Mesenteric fat pad (tissue), 1 donor: ENCODE data around the gene FZD10. TPM values are rescaled to one million over a fixed set of nuclear protein-coding genes. Genes with fewer than 3 reads are reported as not detected.

Experiments
- DNase-seq: peaks from one replicate; pipeline ENCODE4 v3.0.0-alpha.2; 2020; ENCODE audit warnings: low spot score
- total RNA-seq: library from RNA; stranded (reverse); fragmentation: NEBNext Ultra II Directional; extraction: Animal tissue kit (Norgen Biotek cat#: 25700); gene quantifications from one replicate; pipeline ENCODE4 v1.2.1, GENCODE V29; 2021
- donor health status: DM: yes; HTN: yes; CAD: no.

The FZD10 gene
- total RNA-seq, 1 donor from 2014 or later: 1.2 TPM

DNA sequence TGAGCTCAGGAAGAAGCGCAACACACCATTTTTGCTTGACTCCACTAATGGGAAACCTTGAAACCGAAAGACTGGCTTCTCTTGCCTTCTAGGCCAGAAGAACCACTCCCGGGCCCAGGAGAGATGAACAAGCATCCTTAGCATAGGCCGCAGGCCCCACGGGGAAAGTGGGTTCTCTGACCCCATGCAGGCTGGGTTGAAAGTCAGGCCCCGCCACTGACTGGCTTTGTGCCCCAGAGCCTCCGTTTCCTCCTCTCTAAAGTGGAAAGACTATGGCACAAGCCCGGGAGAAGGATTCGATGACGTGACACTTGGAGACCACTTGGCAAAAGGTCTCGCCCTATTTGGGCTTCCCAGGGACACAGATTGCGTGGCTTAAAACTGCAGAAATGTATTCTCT lies 9.9 kb upstream of the FZD10 start:
- peak; percentile 88 for DNase-seq

DNA sequence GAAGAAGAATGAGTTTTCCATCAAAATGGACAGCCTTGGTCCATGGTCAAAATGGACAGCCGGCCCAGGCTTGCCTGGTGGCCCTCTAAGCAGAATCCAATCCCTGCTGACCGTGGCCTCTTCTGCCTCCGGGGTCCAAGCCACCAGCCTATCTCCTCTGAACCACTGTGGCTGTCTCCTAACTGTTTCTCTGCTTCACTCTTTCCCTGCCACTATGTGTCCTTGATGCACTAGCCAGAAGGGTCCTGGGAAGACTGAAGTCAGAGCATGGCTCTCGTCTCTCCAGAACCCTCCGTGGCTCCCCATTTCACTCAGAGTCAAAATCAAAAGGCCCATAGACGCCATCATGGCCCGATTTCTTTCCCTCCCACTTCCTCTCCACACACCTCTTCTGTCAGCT lies 8.5 kb upstream of the FZD10 start:
- DNase-seq: peak; percentile 55

DNA sequence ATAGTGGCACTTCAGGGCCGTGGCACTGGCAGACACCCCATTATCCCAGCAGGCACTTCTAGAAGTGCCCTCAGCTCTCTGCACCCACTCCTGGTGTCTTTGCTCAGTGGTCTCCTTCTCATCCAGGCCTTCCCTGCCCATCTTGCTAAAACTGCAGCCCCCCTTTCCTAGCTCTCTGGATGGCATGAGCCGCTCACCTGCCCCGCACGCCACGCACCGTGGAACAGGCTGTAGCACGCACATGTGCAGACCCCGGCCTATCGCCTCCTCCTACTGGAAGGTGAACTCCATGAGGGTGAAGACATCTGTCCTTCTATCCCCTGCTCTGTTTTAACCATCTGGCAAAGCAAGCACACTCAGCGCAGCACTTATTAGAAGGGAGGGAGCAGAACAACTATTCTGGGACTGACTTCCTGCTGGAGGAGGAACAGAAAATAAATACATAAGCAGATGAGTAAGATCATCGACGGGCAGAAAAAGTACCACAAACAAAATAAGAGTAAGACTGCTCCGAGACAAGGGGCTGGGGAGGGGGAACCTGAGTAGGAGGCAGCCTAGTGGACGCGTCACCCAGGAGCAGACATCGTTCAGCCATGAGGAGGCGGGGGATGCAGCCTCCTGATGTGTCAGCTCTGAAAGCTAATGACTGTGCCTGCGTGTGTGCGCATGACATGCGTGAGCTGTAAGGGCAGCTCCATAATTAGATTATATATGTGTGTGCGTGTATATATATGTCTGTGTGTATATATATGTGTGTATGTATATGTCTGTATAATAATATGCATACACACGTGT lies 7.8 kb upstream of the FZD10 start:
- DNase-seq: peak; percentile 74

- peak; percentile 81 for DNase-seq
These were observed 6.7 kb upstream of the FZD10 start for GRCh38 chr12:130155416-130156073.

DNA sequence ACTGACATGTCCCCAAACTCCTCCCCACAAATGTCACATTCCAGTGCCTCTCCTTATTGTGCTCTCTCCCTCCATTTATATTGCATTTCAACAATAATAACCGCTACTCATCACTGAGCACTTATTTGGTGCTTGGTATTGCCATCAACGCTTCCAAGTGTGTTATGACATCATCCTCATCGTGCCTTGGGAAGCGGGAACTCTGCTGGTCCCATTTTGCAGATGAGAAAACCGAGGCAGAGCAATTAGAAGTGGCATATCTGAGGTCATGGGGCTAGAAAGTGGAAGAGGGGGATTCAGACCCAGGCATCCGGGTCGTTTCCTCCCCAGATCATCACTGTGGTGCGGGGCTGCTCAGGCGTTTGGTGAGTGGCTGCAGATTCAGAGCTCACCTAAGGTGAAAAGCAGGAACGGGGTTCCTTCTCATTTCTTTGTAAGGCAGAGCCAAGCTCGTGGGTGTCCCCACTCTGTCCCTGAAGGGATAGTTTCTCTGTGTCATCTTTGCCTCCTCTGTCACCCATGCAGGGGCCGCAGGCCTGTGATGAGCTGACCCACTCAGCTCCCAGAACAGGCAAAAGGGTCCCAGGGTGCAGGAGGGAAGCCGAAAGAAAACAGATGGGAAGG lies 5.5 kb upstream of the FZD10 start:
- DNase-seq: peak; percentile 59

- DNase-seq: peak; percentile 49
These were observed 4.1 kb upstream of the FZD10 start for GRCh38 chr12:130157998-130158753.

- no peak for DNase-seq
These were observed 3.6 kb upstream of the FZD10 start for GRCh38 chr12:130158754-130159059.

DNA sequence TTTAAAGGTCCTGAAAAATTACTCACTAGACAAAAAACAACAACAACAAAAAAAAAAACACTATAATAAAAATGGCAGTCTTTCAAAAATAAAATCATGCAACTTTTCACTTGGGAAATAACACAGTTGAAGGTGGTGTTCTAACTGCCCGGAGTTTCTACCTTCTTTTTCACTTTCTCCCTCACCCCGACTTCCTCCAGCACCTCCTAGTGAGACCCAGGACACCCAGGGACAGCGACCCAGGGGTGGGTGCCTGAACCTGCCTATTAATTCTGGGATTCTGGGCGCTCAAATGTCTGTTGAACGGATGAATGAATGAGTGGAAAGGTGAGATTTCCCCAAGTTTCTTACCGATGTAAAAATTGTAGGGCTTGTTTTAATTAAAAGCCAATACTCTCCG lies 2.0 kb upstream of the FZD10 start:
- DNase-seq: no peak

GRCh38 chr12:130160711-130161231 lies 1.5 kb upstream of the FZD10 start:
- peak; percentile 72 for DNase-seq

DNA sequence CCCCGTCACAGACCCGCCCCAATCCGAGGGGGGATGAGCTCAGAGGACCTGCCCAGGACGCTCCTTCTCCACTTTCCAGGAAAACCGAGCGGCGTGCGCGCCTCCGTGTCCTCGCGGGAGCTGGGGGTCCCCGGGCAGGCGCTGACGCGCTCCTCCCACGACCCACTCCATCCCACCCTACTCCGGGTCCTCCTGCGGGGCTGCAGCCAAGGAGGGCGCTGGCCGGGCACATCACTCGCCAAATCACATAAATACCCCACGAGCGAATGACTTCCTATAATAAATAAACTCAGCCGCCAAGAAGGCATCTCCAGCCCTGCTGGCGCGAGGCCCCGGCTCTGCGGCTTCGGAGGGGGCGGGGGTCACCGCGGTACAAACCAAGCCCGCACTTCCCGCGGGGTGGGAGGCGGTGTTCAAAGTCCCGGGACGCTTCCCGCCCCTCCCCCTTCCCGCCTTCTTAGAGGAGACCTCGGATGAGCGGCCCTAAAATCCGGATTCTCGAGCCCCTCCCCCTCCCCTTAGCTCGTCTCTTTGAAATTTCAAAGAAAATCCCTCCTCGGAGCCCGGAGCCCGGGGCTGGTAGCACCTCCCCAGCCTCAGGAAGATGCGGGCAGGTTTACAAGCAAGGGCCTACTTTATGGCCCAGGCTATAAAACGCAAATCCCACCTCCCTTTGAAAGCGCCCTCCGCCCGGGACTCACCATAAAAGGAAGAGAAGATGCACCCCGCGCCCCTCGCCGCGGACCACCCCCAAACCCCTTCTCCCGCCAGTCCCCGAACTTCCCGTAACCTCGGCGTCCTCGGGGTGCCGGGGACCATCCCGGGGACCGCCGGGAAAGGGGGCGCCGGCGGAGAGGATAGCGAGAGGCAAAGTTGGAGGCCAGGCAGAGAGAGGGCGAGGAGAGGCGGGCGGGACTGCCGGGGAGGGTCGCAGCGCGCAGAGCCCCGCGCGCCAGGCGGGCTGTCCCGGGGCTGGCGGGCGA lies 712 bp upstream of the FZD10 start:
- DNase-seq: peak; percentile 88

- peak; percentile 81 for DNase-seq
These were observed 639 bp downstream of the FZD10 start for GRCh38 chr12:130162745-130163460.

- DNase-seq: no peak
These were observed 1.4 kb downstream of the FZD10 start for GRCh38 chr12:130163461-130164215.

GRCh38 chr12:130164216-130164542 lies 1.9 kb downstream of the FZD10 start:
- DNase-seq: no peak

- DNase-seq: no peak
These were observed 2.7 kb downstream of the FZD10 start for GRCh38 chr12:130164936-130165335.

- no peak for DNase-seq
These were observed 4.0 kb downstream of the FZD10 start for GRCh38 chr12:130166306-130166705.

GRCh38 chr12:130167537-130167936 lies 5.3 kb downstream of the FZD10 start:
- DNase-seq: no peak

DNA sequence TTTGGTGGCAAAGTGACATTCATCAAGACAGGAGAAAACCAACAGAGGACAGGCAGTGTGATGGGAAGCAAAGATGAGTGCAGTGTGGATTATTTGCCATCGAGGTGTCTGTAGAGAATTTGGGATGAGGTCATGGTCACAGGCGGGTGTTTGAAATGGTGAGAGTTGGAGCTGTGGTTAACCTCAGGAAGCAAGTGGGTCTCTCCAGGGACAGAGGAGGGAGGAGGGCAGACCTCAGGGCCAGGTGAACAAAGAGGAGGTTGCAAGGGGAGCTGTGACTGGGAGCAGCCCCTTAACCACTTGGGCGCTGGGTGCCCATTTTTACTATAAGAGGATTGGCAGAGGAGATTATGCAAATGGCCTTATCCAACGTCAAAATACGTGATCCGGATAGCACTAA lies 7.0 kb downstream of the FZD10 start:
- no peak for DNase-seq

- DNase-seq: no peak
These were observed 7.7 kb downstream of the FZD10 start for GRCh38 chr12:130169924-130170323.

DNA sequence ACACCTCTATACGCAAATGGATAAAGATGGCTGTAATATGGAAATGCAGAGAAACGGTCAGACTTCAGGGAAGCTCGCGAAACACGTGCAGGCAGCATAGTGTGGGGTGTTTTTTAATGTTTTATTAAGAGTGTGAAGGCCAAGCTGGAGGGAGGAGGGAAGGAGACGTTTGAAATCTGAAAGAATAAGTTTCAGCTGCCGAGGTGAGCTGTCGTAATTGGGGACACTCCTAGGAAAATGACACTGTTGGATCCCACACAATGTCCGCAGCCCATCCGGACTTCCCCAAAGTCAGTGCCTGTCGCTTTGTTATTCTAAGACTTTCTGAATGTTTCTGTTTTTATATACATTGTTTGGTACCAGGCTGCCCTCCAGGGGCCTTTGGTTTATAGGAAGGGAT lies 8.3 kb downstream of the FZD10 start:
- no peak for DNase-seq
